GM12874 (cell line): ENCODE measurements around the gene TSPYL4.

Source experiments
- CTCF ChIP-seq: IDR thresholded peaks from 2 replicates; pipeline ENCODE4 v1.5.1; 2011; ENCODE audit warnings: low read depth, mild to moderate bottlenecking, control low read depth, low read length, moderate library complexity; ENCODE audit not compliant: insufficient read depth

The TSPYL4 gene

GRCh38 chr6:116253505-116254296, at the start of gene TSPYL4:
Gene TSPYL4, minus strand, starts transcription at chr6:116254075. Its CDS starts 67 bp downstream, at chr6:116254008.
- TF ChIP-seq CTCF: no peak

DNA sequence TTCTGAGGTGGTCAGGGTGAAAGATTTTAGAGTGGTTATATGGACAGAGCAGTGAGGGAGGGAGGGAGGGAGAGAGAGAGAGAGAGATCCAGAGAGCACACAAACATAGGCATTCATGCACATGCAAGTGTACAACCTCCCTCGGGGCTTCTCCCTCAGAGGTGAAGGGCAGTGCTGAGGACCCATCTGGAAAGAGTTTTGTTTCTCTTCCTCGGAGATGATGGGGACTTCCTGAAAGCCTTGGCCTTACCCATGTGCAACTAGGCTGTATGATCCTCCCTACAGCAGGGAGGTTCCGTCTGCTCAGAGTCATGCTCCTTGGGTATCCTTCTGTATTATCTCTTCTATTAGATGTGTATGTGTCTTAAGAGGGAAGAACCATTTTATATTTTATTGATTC, 47.2 kb upstream of the TSPYL4 start:
- TF ChIP-seq CTCF: no peak

DNA sequence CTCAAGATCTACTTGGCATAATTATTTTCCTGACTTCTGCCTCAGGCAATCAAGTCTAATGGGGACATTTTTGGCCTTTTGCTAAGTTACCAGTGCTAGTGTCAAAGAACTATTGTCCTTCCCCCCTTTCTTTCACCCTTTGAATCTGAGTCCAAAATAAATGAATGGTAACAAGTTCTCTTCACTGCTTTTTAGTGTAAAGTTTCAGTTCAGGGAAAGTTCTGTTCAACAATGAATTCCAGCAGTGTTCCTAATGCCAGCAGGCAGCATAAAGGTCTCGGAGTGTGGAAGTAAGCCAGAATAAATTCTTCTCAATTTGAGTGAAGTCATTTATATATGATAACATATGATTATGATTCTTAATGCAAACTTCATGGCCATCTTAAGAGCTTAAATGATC, 46.7 kb upstream of the TSPYL4 start:
- no peak for TF ChIP-seq CTCF

- TF ChIP-seq CTCF: no peak
These were observed 45.1 kb upstream of the TSPYL4 start for GRCh38 chr6:116298973-116299372.

DNA sequence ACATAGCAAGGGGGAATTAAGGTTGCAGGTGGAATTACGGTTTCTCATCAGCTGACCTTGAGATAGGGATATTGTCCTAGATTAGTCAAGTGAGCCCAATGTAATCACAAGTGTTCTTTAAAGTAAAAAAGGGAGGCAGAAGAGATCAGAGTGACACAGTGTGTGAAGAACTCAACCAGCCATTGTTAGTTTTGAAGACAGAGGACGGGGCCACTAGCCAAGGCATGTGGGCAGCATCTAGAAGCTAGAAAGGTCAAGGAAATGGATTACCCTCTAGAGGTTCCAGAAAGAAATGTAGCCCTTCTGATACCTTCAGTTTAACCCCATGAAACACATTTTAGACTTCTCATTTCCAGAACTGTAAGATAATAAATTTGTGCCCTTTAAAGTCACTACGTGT, 44.4 kb upstream of the TSPYL4 start:
- no peak for TF ChIP-seq CTCF

DNA sequence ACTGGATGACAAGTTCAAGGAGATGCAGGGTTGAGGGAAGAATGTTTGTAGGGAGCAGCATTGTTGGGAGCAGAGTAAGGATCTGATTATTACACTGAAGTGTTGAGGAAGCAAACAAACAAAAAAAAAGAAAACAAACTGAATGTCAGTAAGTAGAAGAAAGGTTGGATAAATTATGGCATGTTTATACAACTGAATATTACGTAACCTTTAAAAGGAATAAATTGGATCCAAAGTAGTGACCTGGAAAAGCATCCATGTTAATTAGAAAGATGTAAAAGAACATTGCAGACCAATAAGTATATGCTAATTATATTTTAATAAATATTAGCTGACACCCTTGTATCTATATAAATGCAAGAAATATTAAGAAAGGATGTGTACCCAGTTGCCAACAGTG, 38.7 kb upstream of the TSPYL4 start:
- TF ChIP-seq CTCF: no peak

DNA sequence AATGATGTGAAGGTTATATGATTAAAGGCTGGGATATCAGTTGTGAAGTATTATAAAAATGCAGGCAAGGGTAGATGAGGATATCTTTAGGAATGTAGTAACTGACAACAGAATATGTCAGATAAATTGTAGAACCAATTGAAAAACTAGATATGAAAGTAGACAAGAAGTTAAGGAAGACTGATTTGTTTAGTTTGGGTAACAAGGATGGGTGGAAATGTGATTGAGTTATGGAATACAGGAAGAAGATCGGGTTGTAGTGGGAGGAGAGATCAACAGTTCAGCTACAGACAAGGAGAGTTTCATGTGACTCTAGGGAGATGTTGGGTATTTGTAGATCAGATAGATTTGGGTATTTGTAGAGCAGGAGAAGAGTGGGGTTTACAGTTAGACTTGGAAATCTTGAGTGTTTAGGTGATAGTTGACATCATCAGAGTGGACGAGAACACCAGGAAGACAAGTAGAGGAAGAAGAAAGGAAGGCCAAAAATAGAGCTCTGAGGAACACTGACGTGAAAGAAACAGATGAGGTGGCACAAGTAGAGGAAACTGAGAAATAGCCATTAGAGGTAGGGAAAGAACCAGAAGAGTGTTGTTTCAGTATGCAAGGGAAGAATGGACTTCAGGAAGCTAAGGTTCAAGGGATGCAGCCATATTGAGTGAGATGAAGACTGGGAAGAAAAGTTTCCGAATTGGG, 38.0 kb upstream of the TSPYL4 start:
- no peak for TF ChIP-seq CTCF
